CD4-positive, alpha-beta T cell (primary cell): ENCODE results near the gene POLR3G. TPM values are rescaled to one million over a fixed set of nuclear protein-coding genes. Genes with fewer than 3 reads are reported as not detected.

Source experiments
- ATAC-seq: fragments of 200-7000 bp; cut with Tn5 transposase; one replicate; pipeline ENCODE4 v1.10.0; 2022; ENCODE audit warnings: mild to moderate bottlenecking; ENCODE audit not compliant: poor library complexity
- CTCF ChIA-PET: fragments of 350-600 bp; sonication (Branson Sonifier 250); formaldehyde crosslinking; loops from one replicate; lab custom pipeline; 2021; ENCODE audit warnings: antibody characterized with exemption, inconsistent platforms; lab: Charles Lee
- POLR2A ChIA-PET: fragments of 350-600 bp; sonication (Branson Sonifier 250); formaldehyde crosslinking; loops from one replicate; lab custom pipeline; 2021; ENCODE audit warnings: antibody characterized with exemption, inconsistent platforms; lab: Charles Lee
- DNase-seq, 14 experiments: peaks; one replicate each; pipeline ENCODE4 v3.0.0-alpha.2; 2013 to 2020; ENCODE audit warnings: mixed read lengths in 2 of 14
- H3K27ac ChIP-seq, 2 donors: one replicate each; pipeline versions ENCODE4 v1.5.1 to v1.7.0; 2013; ENCODE audit warnings: low read length in 2 of 2, low read depth in 1 of 2, mild to moderate bottlenecking in 1 of 2
- H3K27me3 ChIP-seq, 2 experiments: 1 replicate in 1 of 2; 2 replicates in 1 of 2; pipeline versions ENCODE4 v1.6.1 to v1.7.0; 2013; ENCODE audit warnings: low read length in 2 of 2, control low read depth in 1 of 2, mild to moderate bottlenecking in 1 of 2, moderate library complexity in 1 of 2; ENCODE audit not compliant: insufficient read depth in 2 of 2, control insufficient read depth in 1 of 2
- H3K36me3 ChIP-seq: one replicate; pipeline ENCODE4 v1.6.1; 2013; ENCODE audit warnings: low read length, control low read depth; ENCODE audit not compliant: insufficient read depth
- H3K4me1 ChIP-seq: one replicate; pipeline ENCODE4 v1.6.1; 2013; ENCODE audit warnings: low read length, control low read depth; ENCODE audit not compliant: insufficient read depth
- H3K4me3 ChIP-seq: one replicate; pipeline ENCODE4 v1.5.1; 2013; ENCODE audit warnings: mild to moderate bottlenecking, low read length, moderate library complexity
- H3K9me3 ChIP-seq, 2 experiments: 1 replicate in 1 of 2; 2 replicates in 1 of 2; pipeline versions ENCODE4 v1.6.1 to v1.7.0; 2013; ENCODE audit warnings: low read length in 2 of 2, mild to moderate bottlenecking in 2 of 2, control low read depth in 1 of 2, moderate library complexity in 1 of 2; ENCODE audit not compliant: control insufficient read depth in 1 of 2, insufficient read depth in 1 of 2
- H3K27ac Mint-ChIP-seq: one replicate; pipeline ENCODE4 v1.8.0; 2020; ENCODE audit warnings: mixed read lengths
- H3K27me3 Mint-ChIP-seq: one replicate; pipeline ENCODE4 v1.8.0; 2021; ENCODE audit warnings: mixed read lengths
- H3K36me3 Mint-ChIP-seq: one replicate; pipeline ENCODE4 v1.8.0; 2021; ENCODE audit warnings: low read depth, mixed read lengths
- H3K4me1 Mint-ChIP-seq: one replicate; pipeline ENCODE4 v1.8.0; 2021; ENCODE audit warnings: low read depth, mixed read lengths
- H3K4me3 Mint-ChIP-seq: one replicate; pipeline ENCODE4 v1.8.0; 2020; ENCODE audit warnings: mild to moderate bottlenecking, mixed read lengths
- H3K9me3 Mint-ChIP-seq: one replicate; pipeline ENCODE4 v1.8.0; 2020; ENCODE audit warnings: mixed read lengths
- CTCF ChIP-seq: fragments of 200-600 bp; IDR thresholded peaks from one replicate; pipeline ENCODE4 v1.8.0; 2022; ENCODE audit warnings: antibody characterized with exemption, mild to moderate bottlenecking
- intact Hi-C, 2 experiments: fragments of 100-400 bp; cut with DNase I in 1 of 2; cut with micrococcal nuclease in 1 of 2; formaldehyde crosslinking; loops; one replicate each; pipeline versions ENCODE4 v1.15.1 to v1.9.0; 2023 to 2025; cut with DNase I, micrococcal nuclease
- total RNA-seq, 174 experiments: library from RNA in 2 of 174; stranded (reverse) in 2 of 174; gene quantifications; one replicate each; pipeline ENCODE4 v1.2.3 and lab custom pipeline; 2021 to 2026

POLR3G gene
- total RNA-seq, 2 experiments from 2014 or later, result 0.80 to 2.3 TPM

GRCh38 chr5:90549223-90549622, 74.6 kb downstream of the POLR3G start:
- Mint-ChIP-seq H3K27ac (no peak overlapping the region), H3K36me3 (no peaks in the 10 kb centered on the region), H3K9me3 (no peaks in the 10 kb centered on the region), H3K4me1 (no peaks in the 10 kb centered on the region), H3K4me3 (no peak overlapping the region), H3K27me3 (peaks cover 71% of the 10 kb centered on the region)
- Histone ChIP-seq H3K36me3 (no peaks in the 10 kb centered on the region), H3K27ac (no peak overlapping the region), H3K9me3 (no peaks in the 10 kb centered on the region), H3K4me1 (no peaks in the 10 kb centered on the region), H3K4me3 (no peak overlapping the region), H3K27me3 (peaks cover 4 to 25% of the 10 kb centered on the region in 2 experiments)
- ATAC-seq, result no peak
- no peak for TF ChIP-seq CTCF
- DNase-seq, result no peak
- POLR2A ChIA-PET, result no interaction called here
- CTCF ChIA-PET, result no interaction called here
- intact Hi-C loops, result no loop called here

DNA sequence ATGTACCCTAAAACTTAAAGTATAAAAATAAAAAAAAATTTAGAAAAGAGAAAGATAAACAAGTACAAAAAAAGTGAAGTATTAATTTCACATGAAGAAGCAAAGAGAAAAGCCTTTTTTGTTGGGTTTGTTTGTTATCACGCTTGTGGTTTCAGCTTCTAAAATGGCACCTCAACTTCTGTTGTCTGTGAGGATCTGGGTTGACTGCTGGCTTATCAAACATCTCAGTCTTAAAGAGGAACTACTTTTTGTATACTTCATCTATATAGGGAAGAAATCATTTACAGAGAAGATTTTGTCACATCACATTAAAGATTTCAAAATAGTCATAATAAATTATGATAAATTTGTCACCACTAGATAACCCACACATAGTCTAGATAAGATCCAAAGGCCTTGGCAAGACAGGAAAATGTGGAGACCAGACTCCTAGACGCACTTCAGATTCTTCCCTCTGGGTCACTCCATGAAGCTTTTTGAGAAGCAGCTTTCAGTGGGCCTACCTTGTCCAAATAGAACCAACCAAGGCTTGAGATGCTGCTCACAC, 75.1 kb downstream of the POLR3G start:
- CTCF ChIA-PET, result no interaction called here
- H3K27me3 Mint-ChIP-seq, result peaks cover 68% of the 10 kb centered on the region
- Histone ChIP-seq H3K36me3 (no peaks in the 10 kb centered on the region), H3K4me3 (no peak overlapping the region), H3K27ac (no peak overlapping the region), H3K4me1 (no peaks in the 10 kb centered on the region), H3K9me3 (no peaks in the 10 kb centered on the region), H3K27me3 (peaks cover 7 to 26% of the 10 kb centered on the region in 2 experiments)
- ATAC-seq, result no peak
- no peak overlapping the region for H3K27ac Mint-ChIP-seq
- H3K36me3 Mint-ChIP-seq, result no peaks in the 10 kb centered on the region
- no peak for DNase-seq
- no peaks in the 10 kb centered on the region for H3K9me3 Mint-ChIP-seq
- no peak for TF ChIP-seq CTCF
- no peak overlapping the region for H3K4me3 Mint-ChIP-seq
- intact Hi-C loops, result no loop called here
- POLR2A ChIA-PET, result no interaction called here
- H3K4me1 Mint-ChIP-seq, result no peaks in the 10 kb centered on the region

- Mint-ChIP-seq H3K27ac (no peak overlapping the region), H3K4me3 (no peak overlapping the region), H3K9me3 (no peaks in the 10 kb centered on the region), H3K36me3 (no peaks in the 10 kb centered on the region), H3K27me3 (peaks cover 72% of the 10 kb centered on the region), H3K4me1 (no peaks in the 10 kb centered on the region)
- Histone ChIP-seq H3K9me3 (no peaks in the 10 kb centered on the region), H3K4me3 (no peak overlapping the region), H3K27me3 (peaks cover 7 to 27% of the 10 kb centered on the region in 2 experiments), H3K27ac (no peak overlapping the region), H3K36me3 (no peaks in the 10 kb centered on the region), H3K4me1 (no peaks in the 10 kb centered on the region)
- POLR2A ChIA-PET, result no interaction called here
- intact Hi-C loops, result no loop called here
- CTCF ChIA-PET, result no interaction called here
- ATAC-seq (no peak), DNase-seq (no peak)
- no peak for TF ChIP-seq CTCF
These were observed 76.3 kb downstream of the POLR3G start for GRCh38 chr5:90550963-90551362.
